BLaER1 (cell line): ENCODE results near the gene STS.
"Not testable (repeated sequence)": the region's sequence is repeated elsewhere in the genome, so short reads cannot be mapped to it uniquely, and the experiment has no call there.

ENCODE experiments used
- H3K27ac ChIP-seq: shearing (Covaris generic); formaldehyde crosslinking; 2 replicates; pipeline ENCODE4 v1.8.1; 2022
- H3K27me3 ChIP-seq: shearing (Covaris generic); formaldehyde crosslinking; 2 replicates; pipeline ENCODE4 v1.8.1; 2022
- H3K36me3 ChIP-seq: shearing (Covaris generic); formaldehyde crosslinking; 2 replicates; pipeline ENCODE4 v1.8.1; 2022
- H3K4me1 ChIP-seq: shearing (Covaris generic); formaldehyde crosslinking; 2 replicates; pipeline ENCODE4 v1.8.1; 2022
- H3K4me2 ChIP-seq: shearing (Covaris generic); formaldehyde crosslinking; 2 replicates; pipeline ENCODE4 v1.8.1; 2022
- H3K4me3 ChIP-seq: shearing (Covaris generic); formaldehyde crosslinking; 2 replicates; pipeline ENCODE4 v1.8.1; 2022
- H3K9ac ChIP-seq: shearing (Covaris generic); formaldehyde crosslinking; 2 replicates; pipeline ENCODE4 v1.8.1; 2022
- H3K9me3 ChIP-seq: shearing (Covaris generic); formaldehyde crosslinking; 2 replicates; pipeline ENCODE4 v1.8.1; 2022
- H4K20me1 ChIP-seq: shearing (Covaris generic); formaldehyde crosslinking; 2 replicates; pipeline ENCODE4 v1.8.1; 2022
- Cebpa-rat ChIP-seq: shearing (Covaris generic); IDR thresholded peaks from 2 replicates; pipeline ENCODE4 v1.8.1; 2022

The STS gene

DNA sequence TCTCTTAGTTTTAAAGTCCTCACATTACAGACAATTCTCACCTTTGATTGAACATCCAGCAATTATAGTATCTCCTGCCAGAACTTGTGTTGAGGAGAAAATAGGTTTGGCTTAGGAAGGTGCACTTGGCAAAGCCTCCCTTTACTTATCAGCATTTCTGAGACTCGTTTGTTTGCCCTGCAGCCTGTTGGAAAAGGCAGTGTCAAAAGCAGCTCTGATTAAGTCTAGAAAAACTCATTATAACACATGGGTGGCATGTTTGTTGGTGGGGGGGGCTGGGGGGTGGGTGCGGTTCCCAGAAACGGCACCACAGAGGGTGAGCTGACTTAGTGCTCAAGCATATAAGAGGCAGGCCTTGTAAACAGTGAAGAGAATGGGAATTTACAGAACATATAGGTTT, 22.1 kb downstream of the STS start:
- Histone ChIP-seq H3K27me3 (no peaks in the 10 kb centered on the region), H3K27ac (no peak overlapping the region), H3K9ac (no peak overlapping the region), H3K4me3 (no peak overlapping the region), H3K4me1 (no peaks in the 10 kb centered on the region), H3K4me2 (no peak overlapping the region), H3K9me3 (peaks cover 22% of the 10 kb centered on the region), H3K36me3 (no peaks in the 10 kb centered on the region), H4K20me1 (no peaks in the 10 kb centered on the region)
- TF ChIP-seq Cebpa-rat, result no peak

DNA sequence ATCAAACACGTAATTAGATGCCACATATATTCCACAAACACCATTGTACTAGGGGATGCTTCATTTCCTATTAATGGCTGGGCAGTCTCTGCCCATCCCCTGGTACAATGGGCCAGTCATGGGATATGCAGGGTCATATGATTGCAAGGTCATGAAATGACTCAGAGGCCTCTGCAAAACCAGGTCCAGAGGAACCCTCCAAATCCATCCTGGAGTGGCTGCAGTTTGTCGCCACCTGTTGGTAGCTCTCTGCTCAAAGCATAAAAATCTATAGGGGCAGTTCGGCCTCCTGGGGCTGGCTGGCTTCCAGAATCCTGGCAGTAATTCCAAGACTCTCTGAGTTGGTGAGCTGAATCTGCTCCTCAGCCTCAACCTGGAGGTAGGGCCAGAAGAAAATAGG, 23.4 kb downstream of the STS start:
- Histone ChIP-seq H3K36me3 (no peaks in the 10 kb centered on the region), H3K9me3 (peaks cover 22% of the 10 kb centered on the region), H4K20me1 (no peaks in the 10 kb centered on the region), H3K27ac (no peak overlapping the region), H3K9ac (no peak overlapping the region), H3K27me3 (no peaks in the 10 kb centered on the region), H3K4me3 (no peak overlapping the region), H3K4me2 (no peak overlapping the region), H3K4me1 (no peaks in the 10 kb centered on the region)
- TF ChIP-seq Cebpa-rat, result no peak

DNA sequence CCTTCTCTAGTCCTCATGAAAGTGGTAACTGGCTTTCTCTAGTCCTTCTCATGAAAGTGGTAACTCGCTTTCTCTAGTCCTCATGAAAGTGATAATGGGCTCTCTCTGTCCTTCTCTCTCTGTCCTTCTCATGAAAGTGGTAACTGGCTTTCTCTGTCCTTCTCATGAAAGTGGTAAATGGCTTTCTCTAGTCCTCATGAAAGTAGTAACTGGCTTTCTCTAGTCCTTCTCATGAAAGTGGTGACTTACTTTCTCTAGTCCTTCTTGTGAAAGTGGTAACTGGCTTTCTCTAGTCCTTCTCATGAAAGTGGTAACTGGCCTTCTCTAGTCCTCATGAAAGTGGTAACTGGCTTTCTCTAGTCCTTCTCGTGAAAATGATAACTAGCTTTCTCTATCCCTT, 31.3 kb downstream of the STS start:
- not testable (repeated sequence) for H3K4me2 ChIP-seq, H3K4me1 ChIP-seq, H3K9ac ChIP-seq, H3K4me3 ChIP-seq, H3K27me3 ChIP-seq, H4K20me1 ChIP-seq, H3K36me3 ChIP-seq, H3K9me3 ChIP-seq, H3K27ac ChIP-seq

DNA sequence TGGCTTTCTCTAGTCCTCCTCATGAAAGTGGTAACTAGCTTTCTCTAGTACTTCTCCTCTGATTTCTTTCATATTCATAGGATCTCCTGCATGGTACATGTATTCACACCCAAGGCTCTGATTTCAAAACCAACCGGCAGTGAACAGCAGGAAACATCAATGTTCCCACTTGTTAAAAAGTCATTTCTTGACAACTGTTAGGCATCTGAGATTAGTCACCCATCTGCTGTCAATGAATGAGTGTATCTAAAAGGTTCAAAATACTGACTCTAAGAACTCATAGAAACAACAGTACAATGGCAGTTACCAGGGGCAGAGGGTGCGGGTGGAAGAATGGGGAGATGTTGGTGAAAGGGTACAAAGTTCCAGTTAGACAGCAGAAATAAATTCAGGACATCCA, 31.9 kb downstream of the STS start:
- Histone ChIP-seq H3K4me2 (no peak overlapping the region), H3K4me3 (no peak overlapping the region), H3K27ac (no peak overlapping the region), H3K27me3 (no peaks in the 10 kb centered on the region), H3K36me3 (no peaks in the 10 kb centered on the region), H3K9me3 (peaks cover 7% of the 10 kb centered on the region), H3K4me1 (no peaks in the 10 kb centered on the region), H3K9ac (no peak overlapping the region), H4K20me1 (no peaks in the 10 kb centered on the region)
- no peak for TF ChIP-seq Cebpa-rat

DNA sequence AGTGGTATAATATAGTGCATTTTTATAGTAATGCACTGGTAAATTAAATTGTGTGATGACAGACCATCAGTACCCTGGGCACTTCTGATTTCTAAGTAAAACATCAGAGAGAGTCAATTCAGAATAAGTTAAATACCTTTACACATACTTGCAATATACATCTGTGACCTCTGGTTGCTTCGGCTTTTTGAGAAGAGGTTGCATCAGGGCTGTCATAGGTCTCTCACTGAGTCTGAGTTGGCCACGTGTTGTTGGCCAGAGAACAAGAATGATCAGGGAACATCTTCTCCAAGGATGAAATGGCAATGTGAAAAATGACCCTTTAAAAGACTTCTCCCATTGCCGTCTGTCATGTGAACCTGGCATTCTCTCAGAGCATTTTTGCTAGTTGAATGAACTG, 37.3 kb downstream of the STS start:
- no peaks in the 10 kb centered on the region for H3K36me3 ChIP-seq
- no peak overlapping the region for H3K9ac ChIP-seq
- no peaks in the 10 kb centered on the region for H4K20me1 ChIP-seq
- no peaks in the 10 kb centered on the region for H3K27me3 ChIP-seq
- H3K4me1 ChIP-seq, result no peaks in the 10 kb centered on the region
- H3K27ac ChIP-seq, result no peak overlapping the region
- no peak for TF ChIP-seq Cebpa-rat
- no peak overlapping the region for H3K4me3 ChIP-seq
- no peak overlapping the region for H3K4me2 ChIP-seq
- H3K9me3 ChIP-seq, result no peaks in the 10 kb centered on the region

DNA sequence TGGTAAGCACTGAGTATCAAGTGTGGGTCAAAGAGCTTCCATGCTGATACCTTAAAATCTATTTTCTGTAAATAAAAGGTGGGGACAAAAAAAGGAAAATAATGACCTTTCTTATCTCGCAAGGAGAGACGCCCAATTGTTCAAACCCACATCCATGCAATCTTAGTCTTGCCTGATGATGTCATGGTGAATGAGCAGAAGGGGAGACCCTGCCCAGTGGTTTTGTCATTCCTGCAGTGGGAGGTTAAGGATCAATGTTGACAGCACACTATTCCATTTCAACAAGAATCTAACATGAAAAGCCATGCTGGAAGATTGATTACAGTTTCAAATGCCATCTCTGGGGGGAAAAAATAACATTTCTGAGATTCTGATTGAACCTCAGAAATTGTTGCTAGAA, 41.2 kb downstream of the STS start:
- H3K9me3 ChIP-seq, result no peaks in the 10 kb centered on the region
- H3K4me1 ChIP-seq, result no peaks in the 10 kb centered on the region
- no peaks in the 10 kb centered on the region for H4K20me1 ChIP-seq
- H3K4me3 ChIP-seq, result no peak overlapping the region
- H3K27me3 ChIP-seq, result no peaks in the 10 kb centered on the region
- H3K9ac ChIP-seq, result no peak overlapping the region
- no peak overlapping the region for H3K4me2 ChIP-seq
- 0 out of 2 replicates have a peak, but pooled peaks cover 5% of the 10 kb centered on the region for H3K36me3 ChIP-seq
- no peak for TF ChIP-seq Cebpa-rat
- no peak overlapping the region for H3K27ac ChIP-seq

DNA sequence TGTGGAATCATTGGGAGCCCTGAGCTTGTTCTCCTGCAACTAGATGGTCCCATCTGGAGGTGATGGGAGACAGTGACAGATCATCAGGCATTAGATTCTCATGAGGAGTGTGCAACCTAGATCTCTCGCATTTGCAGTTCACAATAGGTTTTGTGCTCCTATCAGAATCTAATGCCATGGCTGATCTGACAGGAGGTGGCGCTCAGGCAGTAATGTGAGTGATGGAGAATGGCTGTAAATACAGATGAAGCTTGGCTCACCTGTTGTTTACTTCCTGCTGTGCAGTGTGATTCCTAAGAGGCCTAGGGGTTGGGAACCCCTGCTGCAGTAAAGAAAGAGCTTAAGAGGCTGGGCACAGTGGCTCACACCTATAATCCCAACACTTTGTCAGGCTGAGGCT, 42.6 kb downstream of the STS start:
- Histone ChIP-seq H3K27me3 (no peaks in the 10 kb centered on the region), H4K20me1 (no peaks in the 10 kb centered on the region), H3K36me3 (0 out of 2 replicates have a peak, but pooled peaks cover 13% of the 10 kb centered on the region), H3K27ac (no peak overlapping the region), H3K9me3 (peaks cover 10% of the 10 kb centered on the region; the same call in 1 of the 2 replicates), H3K4me3 (no peak overlapping the region), H3K9ac (no peak overlapping the region), H3K4me1 (no peaks in the 10 kb centered on the region), H3K4me2 (no peak overlapping the region)
- TF ChIP-seq Cebpa-rat, result no peak

DNA sequence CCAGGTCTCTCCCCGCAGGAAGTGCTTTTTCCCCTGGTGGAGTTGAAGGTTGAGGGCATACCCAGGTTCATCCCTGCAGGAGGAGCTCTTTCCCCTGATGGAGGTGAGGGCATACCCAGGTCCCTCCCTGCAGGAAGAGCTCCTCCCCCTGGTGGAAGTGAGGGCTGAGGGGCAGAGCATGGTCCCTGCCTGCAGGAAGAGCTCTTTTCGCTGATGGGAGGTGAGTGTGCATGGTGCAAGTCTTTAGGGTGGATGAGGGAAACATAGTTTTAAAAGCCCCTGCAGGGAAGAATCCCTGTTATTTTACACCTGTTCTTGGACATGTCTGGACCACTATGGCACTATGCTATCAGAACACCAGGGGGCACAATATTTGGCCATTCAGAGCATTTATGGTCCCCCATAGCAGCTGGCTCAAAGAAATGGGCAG, 44.2 kb downstream of the STS start:
- Histone ChIP-seq H4K20me1 (no peaks in the 10 kb centered on the region), H3K9ac (no peak overlapping the region), H3K4me1 (no peaks in the 10 kb centered on the region), H3K36me3 (0 out of 2 replicates have a peak, but pooled peaks cover 16% of the 10 kb centered on the region), H3K27me3 (no peaks in the 10 kb centered on the region), H3K4me2 (no peak overlapping the region), H3K27ac (no peak overlapping the region), H3K9me3 (peaks cover 10% of the 10 kb centered on the region; the same call in 1 of the 2 replicates), H3K4me3 (no peak overlapping the region)
- no peak for TF ChIP-seq Cebpa-rat

DNA sequence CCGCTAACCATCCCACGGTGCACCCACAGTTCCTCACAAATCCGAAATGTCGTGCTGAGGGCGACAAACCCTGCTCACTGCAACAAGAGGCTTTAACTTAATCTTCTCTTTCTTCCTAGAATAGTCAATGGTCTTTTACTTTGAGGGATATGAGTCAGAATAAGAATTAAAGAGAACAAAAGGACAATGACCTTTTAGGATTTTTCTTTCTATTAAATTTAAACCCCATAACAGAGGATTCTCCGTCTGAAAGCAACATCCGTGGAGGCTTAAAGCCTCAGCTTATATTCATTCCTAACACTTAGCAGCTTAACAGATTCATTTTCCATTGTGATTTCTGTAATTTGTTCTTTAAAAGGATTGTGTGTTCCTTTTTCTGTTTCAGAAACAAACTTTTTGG, 45.4 kb downstream of the STS start:
- H3K9ac ChIP-seq, result no peak overlapping the region
- H3K4me1 ChIP-seq, result no peaks in the 10 kb centered on the region
- H3K27ac ChIP-seq, result no peak overlapping the region
- H3K27me3 ChIP-seq, result no peaks in the 10 kb centered on the region
- H3K4me2 ChIP-seq, result no peak overlapping the region
- 0 out of 2 replicates have a peak, but pooled peaks cover 18% of the 10 kb centered on the region for H3K36me3 ChIP-seq
- H3K9me3 ChIP-seq, result peaks cover 10% of the 10 kb centered on the region; the same call in 1 of the 2 replicates
- H4K20me1 ChIP-seq, result no peaks in the 10 kb centered on the region
- H3K4me3 ChIP-seq, result no peak overlapping the region
- no peak for TF ChIP-seq Cebpa-rat

DNA sequence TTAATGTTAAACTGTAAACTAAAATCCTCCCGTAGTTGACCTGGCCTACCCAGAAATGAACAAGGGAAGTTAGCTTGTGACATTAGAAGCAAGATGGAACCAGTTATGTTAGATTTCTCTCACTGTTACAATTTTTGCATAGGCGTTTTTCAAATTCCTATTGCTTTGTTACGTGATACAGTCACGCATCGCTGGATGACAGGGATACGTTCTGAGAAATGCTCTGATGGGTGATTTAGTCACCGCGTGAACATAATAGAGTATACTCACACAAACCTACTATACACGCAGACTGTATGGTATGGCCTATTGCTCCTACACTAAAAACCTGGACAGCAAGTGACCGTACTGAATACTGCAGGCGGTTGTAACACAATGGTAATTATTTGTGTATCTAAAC, 47.1 kb downstream of the STS start:
- Histone ChIP-seq H3K4me1 (no peaks in the 10 kb centered on the region), H3K4me3 (no peak overlapping the region), H4K20me1 (no peaks in the 10 kb centered on the region), H3K27me3 (no peaks in the 10 kb centered on the region), H3K36me3 (0 out of 2 replicates have a peak, but pooled peaks cover 18% of the 10 kb centered on the region), H3K4me2 (no peak overlapping the region), H3K9me3 (peaks cover 10% of the 10 kb centered on the region; the same call in 1 of the 2 replicates), H3K27ac (no peak overlapping the region), H3K9ac (no peak overlapping the region)
- no peak for TF ChIP-seq Cebpa-rat
